HepG2 (cell line): Measurements from ENCODE around the gene IL32. TPM values are rescaled to one million over a fixed set of nuclear protein-coding genes. Genes with fewer than 3 reads are reported as not detected.

Experiments
- ATAC-seq: fragments of 200-7000 bp; cut with Tn5 transposase; 3 replicates; pipeline ENCODE4 v1.9.1; 2020; ENCODE audit warnings: mild to moderate bottlenecking, moderate library complexity
- BruUV-seq: library from RNA; stranded (reverse); fragments of 400-500 nt; replicated peaks from 2 replicates; lab custom pipeline; 2021; lab: Mats Ljungman, UMichigan
- CTCF ChIA-PET: fragments of 300-600 bp; formaldehyde crosslinking; extraction: SDS; loops from one replicate; lab custom pipeline; 2021; ENCODE audit warnings: low total read pairs, inconsistent platforms, low intra/inter-chr PET ratio; lab: Yijun Ruan, JAX
- POLR2A ChIA-PET: fragments of 350-600 bp; sonication (Branson Sonifier 250); formaldehyde crosslinking; loops from one replicate; lab custom pipeline; 2020; ENCODE audit warnings: antibody characterized with exemption, inconsistent platforms; lab: Yijun Ruan, JAX
- DNase-seq: peaks from one replicate; pipeline ENCODE4 v3.0.0-alpha.2; 2015; ENCODE audit warnings: low spot score
- FAIRE-seq: peaks from 3 replicates; lab custom pipeline; 2011; peaks lifted over from hg19 to GRCh38; lab: Jason Lieb, UNC
- H2AFZ ChIP-seq: one replicate; pipeline ENCODE4 v1.6.1; 2011; ENCODE audit warnings: low read length, inconsistent platforms
- H3K27ac ChIP-seq: fragments of 300-600 bp; 3 replicates; pipeline ENCODE4 v1.8.0; 2011; ENCODE audit warnings: mixed run types, mild to moderate bottlenecking, mixed read lengths, low read length, inconsistent platforms; ENCODE audit not compliant: insufficient read depth; ENCODE audit errors: extremely low read length
- H3K27me3 ChIP-seq, 2 experiments: fragments of 200-600 bp in 1 of 2; 2 replicates in 1 of 2; 3 replicates in 1 of 2; pipeline versions ENCODE4 v1.6.0 to v1.8.0; 2011; ENCODE audit warnings: low read length in 2 of 2, mild to moderate bottlenecking in 2 of 2, moderate library complexity in 2 of 2, inconsistent platforms in 1 of 2; ENCODE audit not compliant: insufficient read depth in 2 of 2, control insufficient read depth in 1 of 2
- H3K36me3 ChIP-seq, 2 experiments: fragments of 200-600 bp in 1 of 2; replicated peaks in 1 of 2; 2 replicates in 1 of 2; 3 replicates in 1 of 2; pipeline versions ENCODE4 v1.5.1 to v1.8.0; 2011; ENCODE audit warnings: low read length in 2 of 2, inconsistent platforms in 1 of 2; ENCODE audit not compliant: insufficient read depth in 2 of 2, control insufficient read depth in 1 of 2
- H3K4me1 ChIP-seq: 2 replicates; pipeline ENCODE4 v1.5.1; 2012; ENCODE audit warnings: low read length, inconsistent platforms; ENCODE audit not compliant: insufficient read depth
- H3K4me2 ChIP-seq: 2 replicates; pipeline ENCODE4 v1.6.0; 2011; ENCODE audit warnings: low read depth, low read length, inconsistent platforms
- H3K4me3 ChIP-seq, 3 experiments: fragments of 200-600 bp in 1 of 3; sonication (generic), shearing (Covaris generic) in 1 of 3; replicated peaks in 1 of 3; 2 replicates each; pipeline ENCODE4 v1.5.1; 2011 to 2016; ENCODE audit warnings: low read length in 3 of 3, inconsistent platforms in 2 of 3, low read depth in 2 of 3, mild to moderate bottlenecking in 2 of 3, control low read depth in 1 of 3, mixed read lengths in 1 of 3; ENCODE audit not compliant: insufficient read depth in 1 of 3
- H3K79me2 ChIP-seq: one replicate; pipeline ENCODE4 v1.6.1; 2011; ENCODE audit warnings: low read length, inconsistent platforms; ENCODE audit not compliant: insufficient read depth
- H3K9ac ChIP-seq: 2 replicates; pipeline ENCODE4 v1.6.0; 2011; ENCODE audit warnings: mild to moderate bottlenecking, low read depth, low read length, inconsistent platforms; ENCODE audit not compliant: insufficient read depth
- H3K9me3 ChIP-seq: 2 replicates; pipeline ENCODE4 v1.5.1; 2012; ENCODE audit warnings: mild to moderate bottlenecking, low read length
- H4K20me1 ChIP-seq: 2 replicates; pipeline ENCODE4 v1.6.0; 2011; ENCODE audit warnings: inconsistent platforms, mild to moderate bottlenecking, low read length, moderate library complexity; ENCODE audit not compliant: insufficient read depth
- DR1 ChIP-seq: sonication (generic); formaldehyde crosslinking; IDR thresholded peaks from 2 replicates; pipeline ENCODE4 v1.8.0; 2021; ENCODE audit warnings: mild to moderate bottlenecking, missing genetic modification reagents, inconsistent platforms
- HNF1A ChIP-seq, 2 experiments: sonication (generic) in 1 of 2; formaldehyde crosslinking in 1 of 2; IDR thresholded peaks; 2 replicates each; pipeline versions ENCODE4 v1.4.0 to v1.6.1; 2016 to 2020; ENCODE audit warnings: borderline replicate concordance in 1 of 2, low read depth in 1 of 2, mild to moderate bottlenecking in 1 of 2, missing genetic modification reagents in 1 of 2
- HNRNPUL1 ChIP-seq: fragments of 200-400 bp; formaldehyde crosslinking; IDR thresholded peaks from 2 replicates; pipeline ENCODE4 v1.6.1; 2017; ENCODE audit warnings: low read depth, mild to moderate bottlenecking, low read length, moderate library complexity
- MTA1 ChIP-seq: sonication (generic); formaldehyde crosslinking; IDR thresholded peaks from 2 replicates; pipeline ENCODE4 v1.4.0; 2020; ENCODE audit warnings: missing genetic modification reagents, mild to moderate bottlenecking, borderline replicate concordance
- SP4 ChIP-seq: sonication (generic); formaldehyde crosslinking; IDR thresholded peaks from 2 replicates; pipeline ENCODE4 v1.8.1; 2023; ENCODE audit warnings: mild to moderate bottlenecking, missing genetic modification reagents
- TERF1 ChIP-seq: sonication (generic); formaldehyde crosslinking; IDR thresholded peaks from 2 replicates; pipeline ENCODE4 v1.8.0; 2022; ENCODE audit warnings: mild to moderate bottlenecking, missing genetic modification reagents, moderate library complexity
- ZBTB34 ChIP-seq: sonication (generic); formaldehyde crosslinking; IDR thresholded peaks from 2 replicates; pipeline ENCODE4 v1.8.0; 2022; ENCODE audit warnings: mild to moderate bottlenecking, missing genetic modification reagents
- ZNF484 ChIP-seq: sonication (generic); formaldehyde crosslinking; IDR thresholded peaks from 2 replicates; pipeline ENCODE4 v1.5.1; 2020; ENCODE audit warnings: mild to moderate bottlenecking, low read depth, missing genetic modification reagents, borderline replicate concordance
- WGBS: methylation state at CpG from one replicate; pipeline ENCODE4 v1.1.6; 2017; ENCODE audit warnings: low lambda C conversion rate; 5-methylcytosine and 5-hydroxymethylcytosine counted together
- in situ Hi-C: cut with HindIII; loops from 2 replicates; pipeline ENCODE4 v1.10.0; 2017; ENCODE audit warnings: low pct_unique_long_range_greater_than_20kb; ENCODE audit not compliant: extremely low pct_ligation_motif_present
- intact Hi-C: fragments of 100-400 bp; cut with micrococcal nuclease; formaldehyde crosslinking; loops from one replicate; pipeline ENCODE4 v1.10.0; 2022; ENCODE audit not compliant: unreplicated experiment
- polyA plus RNA-seq, 8 experiments: library from polyadenylated mRNA; depleted of rRNA in 3 of 8; stranded (reverse) in 7 of 8; unstranded in 1 of 8; fragments of >200 nt; fragmentation: Illumina TruSeq in 4 of 8; extraction: Trizol in 4 of 8; gene quantifications; 2 replicates each; pipeline versions ENCODE4 v1.2.1 to v1.2.3, GENCODE V29; 2011 to 2016; ENCODE audit warnings: low read depth in 4 of 8, missing spikeins in 1 of 8, mixed read lengths in 1 of 8; ENCODE audit not compliant: insufficient read depth in 1 of 8
- total RNA-seq, 5 experiments: library from RNA; depleted of rRNA; stranded (reverse); fragments of >200 nt; fragmentation: Illumina TruSeq; extraction: Trizol; gene quantifications; 2 replicates each; pipeline ENCODE4 v1.2.3, GENCODE V29; 2016; ENCODE audit warnings: low read depth in 1 of 5
- TF ChIP-seq, protein P1 (sequence below): sonication (generic); formaldehyde crosslinking; IDR thresholded peaks from 2 replicates; pipeline ENCODE4 v1.4.0; 2020; ENCODE audit warnings: missing genetic modification reagents

The IL32 gene
- total and polyA plus RNA-seq, 2 of the 13 experiments (the other 11 are each of a cell fraction or from before 2014, with no cell fraction given), result 115 to 165 TPM

DNA sequence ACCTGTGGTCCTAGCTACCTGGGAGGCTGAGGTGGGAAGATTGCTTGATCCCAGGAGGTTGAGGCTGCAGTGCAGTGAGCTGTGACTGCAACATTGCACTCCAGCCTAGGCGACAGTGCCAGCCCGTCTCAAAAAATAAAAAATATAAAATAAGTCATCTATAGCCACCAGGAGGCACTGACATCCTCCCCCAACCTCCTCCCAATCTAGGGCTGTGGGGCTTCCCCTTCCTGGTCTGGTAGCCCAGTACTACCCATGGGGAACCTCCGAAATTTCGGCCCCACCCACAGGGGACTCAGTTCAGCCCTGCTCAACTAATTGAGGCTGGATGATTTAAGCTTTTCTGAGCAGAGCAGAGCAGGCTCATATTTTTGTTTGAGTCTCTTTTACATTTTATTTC, 30.4 kb downstream of the IL32 start:
- Histone ChIP-seq H3K4me1 (peaks cover 37% of the 10 kb centered on the region), H3K27ac (no peak overlapping the region), H2AFZ (no peak overlapping the region), H3K4me3 (no peak overlapping the region), H3K4me2 (no peak overlapping the region), H3K9ac (no peak overlapping the region), H3K36me3 (no peaks in the 10 kb centered on the region), H3K27me3 (peaks cover 0 to 24% of the 10 kb centered on the region in 2 experiments; a peak in 2 of 5 replicates), H3K79me2 (no peaks in the 10 kb centered on the region), H3K9me3 (no peaks in the 10 kb centered on the region), H4K20me1 (no peaks in the 10 kb centered on the region)
- DNase-seq (no peak), FAIRE-seq (no peak), ATAC-seq (peak; percentile 15; the same call in 1 of the 3 replicates)
- WGBS, result 16% methylated on average over 4 of the region's 4 CpGs
- in situ Hi-C loops, result no loop called here
- no peak for TF ChIP-seq MTA1 (CRISPR knock-in tag)
- no peak for TF ChIP-seq DR1
- TF ChIP-seq, protein P1, sequence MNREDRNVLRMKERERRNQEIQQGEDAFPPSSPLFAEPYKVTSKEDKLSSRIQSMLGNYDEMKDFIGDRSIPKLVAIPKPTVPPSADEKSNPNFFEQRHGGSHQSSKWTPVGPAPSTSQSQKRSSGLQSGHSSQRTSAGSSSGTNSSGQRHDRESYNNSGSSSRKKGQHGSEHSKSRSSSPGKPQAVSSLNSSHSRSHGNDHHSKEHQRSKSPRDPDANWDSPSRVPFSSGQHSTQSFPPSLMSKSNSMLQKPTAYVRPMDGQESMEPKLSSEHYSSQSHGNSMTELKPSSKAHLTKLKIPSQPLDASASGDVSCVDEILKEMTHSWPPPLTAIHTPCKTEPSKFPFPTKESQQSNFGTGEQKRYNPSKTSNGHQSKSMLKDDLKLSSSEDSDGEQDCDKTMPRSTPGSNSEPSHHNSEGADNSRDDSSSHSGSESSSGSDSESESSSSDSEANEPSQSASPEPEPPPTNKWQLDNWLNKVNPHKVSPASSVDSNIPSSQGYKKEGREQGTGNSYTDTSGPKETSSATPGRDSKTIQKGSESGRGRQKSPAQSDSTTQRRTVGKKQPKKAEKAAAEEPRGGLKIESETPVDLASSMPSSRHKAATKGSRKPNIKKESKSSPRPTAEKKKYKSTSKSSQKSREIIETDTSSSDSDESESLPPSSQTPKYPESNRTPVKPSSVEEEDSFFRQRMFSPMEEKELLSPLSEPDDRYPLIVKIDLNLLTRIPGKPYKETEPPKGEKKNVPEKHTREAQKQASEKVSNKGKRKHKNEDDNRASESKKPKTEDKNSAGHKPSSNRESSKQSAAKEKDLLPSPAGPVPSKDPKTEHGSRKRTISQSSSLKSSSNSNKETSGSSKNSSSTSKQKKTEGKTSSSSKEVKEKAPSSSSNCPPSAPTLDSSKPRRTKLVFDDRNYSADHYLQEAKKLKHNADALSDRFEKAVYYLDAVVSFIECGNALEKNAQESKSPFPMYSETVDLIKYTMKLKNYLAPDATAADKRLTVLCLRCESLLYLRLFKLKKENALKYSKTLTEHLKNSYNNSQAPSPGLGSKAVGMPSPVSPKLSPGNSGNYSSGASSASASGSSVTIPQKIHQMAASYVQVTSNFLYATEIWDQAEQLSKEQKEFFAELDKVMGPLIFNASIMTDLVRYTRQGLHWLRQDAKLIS (CRISPR knock-in tag), result no peak
- no peak for TF ChIP-seq SP4 (CRISPR knock-in tag)
- TF ChIP-seq HNRNPUL1, result no peak
- TF ChIP-seq HNF1A (IDR thresholded peaks at IDR 0.05; ENCODE audit: low read depth), result no peak
- TF ChIP-seq HNF1A (CRISPR knock-in tag; IDR thresholded peaks at IDR 0.05; ENCODE audit: borderline replicate concordance), result no peak
- TF ChIP-seq ZBTB34 (CRISPR knock-in tag), result no peak
- no peak for TF ChIP-seq TERF1 (CRISPR knock-in tag)
- no peak for TF ChIP-seq ZNF484 (CRISPR knock-in tag)
- BruUV-seq, result no TSS peak
- ChIA-PET CTCF (interaction anchor here (1.4 kb wide), 1 partner anchor 36 kb away, joined by 7 read pairs; no protein-coding TSS in a partner anchor), POLR2A (interaction anchor here (1.0 to 3.3 kb wide), 2 partner anchors 9 to 31 kb away, joined by 3 to 13 read pairs; partner anchors contain the start of gene IL32)
- intact Hi-C loops, result loop anchor here (5.0 kb wide), 1 partner anchor 36 kb away; no protein-coding TSS in a partner anchor
